Calu3 (cell line): Measurements from ENCODE around the gene SHISAL2B. TPM values are rescaled to one million over a fixed set of nuclear protein-coding genes. Genes with fewer than 3 reads are reported as not detected.

Experiments used
- BruUV-seq: library from RNA; stranded (reverse); fragments of 400-500 nt; replicated peaks from 2 replicates; lab custom pipeline; 2021; lab: Mats Ljungman, UMichigan
- CTCF ChIA-PET: fragments of 300-600 bp; sonication (Branson Sonifier 250); formaldehyde crosslinking; loops from one replicate; lab custom pipeline; 2022; ENCODE audit warnings: antibody characterized with exemption; lab: Charles Lee
- DNase-seq: peaks from one replicate; pipeline ENCODE4 v3.0.0; 2022
- H3K27ac Mint-ChIP-seq: one replicate; pipeline ENCODE4 v1.8.0; 2022; ENCODE audit warnings: mixed read lengths; ENCODE audit not compliant: unreplicated experiment
- H3K27me3 Mint-ChIP-seq: one replicate; pipeline ENCODE4 v1.8.0; 2022; ENCODE audit warnings: mixed read lengths; ENCODE audit not compliant: unreplicated experiment
- H3K36me3 Mint-ChIP-seq: one replicate; pipeline ENCODE4 v1.8.0; 2022; ENCODE audit warnings: mild to moderate bottlenecking, moderate library complexity, mixed read lengths; ENCODE audit not compliant: insufficient read depth, unreplicated experiment
- H3K4me1 Mint-ChIP-seq: one replicate; pipeline ENCODE4 v1.8.0; 2022; ENCODE audit warnings: mild to moderate bottlenecking, low read depth, mixed read lengths; ENCODE audit not compliant: unreplicated experiment
- H3K4me3 Mint-ChIP-seq: one replicate; pipeline ENCODE4 v1.8.0; 2022; ENCODE audit warnings: mild to moderate bottlenecking, low read depth, moderate library complexity, mixed read lengths; ENCODE audit not compliant: unreplicated experiment
- H3K9me3 Mint-ChIP-seq: one replicate; pipeline ENCODE4 v1.8.0; 2022; ENCODE audit warnings: low read depth, mixed read lengths; ENCODE audit not compliant: unreplicated experiment
- intact Hi-C: fragments of 100-400 bp; cut with micrococcal nuclease; formaldehyde crosslinking; loops from one replicate; pipeline ENCODE4 v1.10.0; 2022; ENCODE audit not compliant: unreplicated experiment
- total RNA-seq: library from RNA; stranded (reverse); gene quantifications from 2 replicates; pipeline ENCODE4 v1.2.3, GENCODE V29; 2022
- TF ChIP-seq, protein P1 (sequence below): fragments of 200-600 bp; IDR thresholded peaks from one replicate; pipeline ENCODE4 v1.8.0; 2022; ENCODE audit warnings: antibody characterized with exemption; ENCODE audit not compliant: unreplicated experiment

The SHISAL2B gene
- total RNA-seq, 1 experiment from 2014 or later: not detected

DNA sequence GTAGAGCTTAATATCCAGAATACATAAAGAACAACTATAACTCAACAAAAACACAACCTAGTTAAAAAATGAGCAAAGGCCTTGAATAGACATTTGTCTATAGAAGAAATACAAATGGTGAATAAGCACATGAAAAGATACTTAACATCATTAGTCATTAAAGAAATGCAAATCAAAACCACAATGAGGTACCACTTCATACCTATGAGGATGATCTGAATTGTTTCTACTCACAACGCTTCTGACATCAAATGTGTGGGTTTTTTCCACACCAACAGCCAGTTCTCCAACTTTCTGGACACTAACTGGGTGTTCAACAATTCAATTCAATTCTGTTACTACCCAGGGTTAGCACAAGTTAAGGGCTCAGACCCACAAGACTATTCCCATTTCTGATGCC lies 56.1 kb downstream of the SHISAL2B start:
- H3K4me3 Mint-ChIP-seq: no peak overlapping the region
- no peaks in the 10 kb centered on the region for H3K27me3 Mint-ChIP-seq
- CTCF ChIA-PET: no interaction called here
- H3K36me3 Mint-ChIP-seq: no peaks in the 10 kb centered on the region
- no peak overlapping the region for H3K27ac Mint-ChIP-seq
- no peaks in the 10 kb centered on the region for H3K9me3 Mint-ChIP-seq
- intact Hi-C loops: no loop called here
- no TSS peak for BruUV-seq
- DNase-seq: no peak
- TF ChIP-seq, protein P1, sequence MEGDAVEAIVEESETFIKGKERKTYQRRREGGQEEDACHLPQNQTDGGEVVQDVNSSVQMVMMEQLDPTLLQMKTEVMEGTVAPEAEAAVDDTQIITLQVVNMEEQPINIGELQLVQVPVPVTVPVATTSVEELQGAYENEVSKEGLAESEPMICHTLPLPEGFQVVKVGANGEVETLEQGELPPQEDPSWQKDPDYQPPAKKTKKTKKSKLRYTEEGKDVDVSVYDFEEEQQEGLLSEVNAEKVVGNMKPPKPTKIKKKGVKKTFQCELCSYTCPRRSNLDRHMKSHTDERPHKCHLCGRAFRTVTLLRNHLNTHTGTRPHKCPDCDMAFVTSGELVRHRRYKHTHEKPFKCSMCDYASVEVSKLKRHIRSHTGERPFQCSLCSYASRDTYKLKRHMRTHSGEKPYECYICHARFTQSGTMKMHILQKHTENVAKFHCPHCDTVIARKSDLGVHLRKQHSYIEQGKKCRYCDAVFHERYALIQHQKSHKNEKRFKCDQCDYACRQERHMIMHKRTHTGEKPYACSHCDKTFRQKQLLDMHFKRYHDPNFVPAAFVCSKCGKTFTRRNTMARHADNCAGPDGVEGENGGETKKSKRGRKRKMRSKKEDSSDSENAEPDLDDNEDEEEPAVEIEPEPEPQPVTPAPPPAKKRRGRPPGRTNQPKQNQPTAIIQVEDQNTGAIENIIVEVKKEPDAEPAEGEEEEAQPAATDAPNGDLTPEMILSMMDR: no peak
- no peaks in the 10 kb centered on the region for H3K4me1 Mint-ChIP-seq

DNA sequence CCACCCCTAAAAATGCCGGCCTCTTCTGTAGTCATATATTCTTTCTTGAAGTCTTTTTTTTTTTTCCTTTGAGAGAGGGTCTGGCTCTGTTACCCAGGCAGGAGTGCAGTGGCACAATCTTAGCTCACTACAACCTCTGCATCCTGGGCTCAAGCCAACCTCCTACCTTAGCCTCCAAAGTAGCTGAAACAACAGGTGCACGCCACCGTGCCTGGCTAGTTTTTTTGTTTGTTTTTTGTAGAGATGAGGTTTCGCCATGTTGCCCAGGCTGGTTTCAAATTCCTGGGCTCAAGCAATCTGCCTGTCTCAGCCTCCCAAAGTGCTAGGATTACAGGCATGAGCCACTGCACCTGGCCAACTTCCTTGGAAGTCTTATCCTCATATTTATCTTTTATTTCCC lies 59.1 kb downstream of the SHISAL2B start:
- H3K4me1 Mint-ChIP-seq: no peaks in the 10 kb centered on the region
- no peak overlapping the region for H3K4me3 Mint-ChIP-seq
- H3K36me3 Mint-ChIP-seq: no peaks in the 10 kb centered on the region
- no peak for DNase-seq
- TF ChIP-seq, protein P1: no peak
- intact Hi-C loops: no loop called here
- no peak overlapping the region for H3K27ac Mint-ChIP-seq
- no TSS peak for BruUV-seq
- CTCF ChIA-PET: no interaction called here
- H3K9me3 Mint-ChIP-seq: no peaks in the 10 kb centered on the region
- H3K27me3 Mint-ChIP-seq: no peaks in the 10 kb centered on the region

DNA sequence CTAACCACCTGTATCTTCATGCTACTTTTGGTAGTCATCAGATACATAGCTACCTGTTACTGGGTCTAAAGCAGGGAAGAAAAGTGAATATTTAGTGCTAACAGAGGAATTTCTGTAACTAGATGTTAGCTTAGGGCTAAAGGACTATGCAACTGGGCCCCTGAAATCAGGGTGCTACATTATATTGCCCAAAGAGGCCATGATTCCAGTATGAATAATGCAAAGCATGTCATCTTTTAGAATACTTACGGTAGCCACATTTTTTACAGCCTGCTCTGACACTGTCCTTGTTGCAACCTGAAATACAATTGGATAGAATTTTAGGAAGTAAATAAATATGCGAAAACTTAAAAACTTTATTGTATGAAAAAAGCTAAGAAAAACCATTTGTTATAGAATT lies 63.8 kb downstream of the SHISAL2B start:
- no peak overlapping the region for H3K27ac Mint-ChIP-seq
- BruUV-seq: no TSS peak
- TF ChIP-seq, protein P1: no peak
- no peak overlapping the region for H3K4me3 Mint-ChIP-seq
- no peaks in the 10 kb centered on the region for H3K27me3 Mint-ChIP-seq
- intact Hi-C loops: no loop called here
- H3K36me3 Mint-ChIP-seq: no peaks in the 10 kb centered on the region
- no peaks in the 10 kb centered on the region for H3K9me3 Mint-ChIP-seq
- H3K4me1 Mint-ChIP-seq: no peaks in the 10 kb centered on the region
- DNase-seq: no peak
- CTCF ChIA-PET: no interaction called here

DNA sequence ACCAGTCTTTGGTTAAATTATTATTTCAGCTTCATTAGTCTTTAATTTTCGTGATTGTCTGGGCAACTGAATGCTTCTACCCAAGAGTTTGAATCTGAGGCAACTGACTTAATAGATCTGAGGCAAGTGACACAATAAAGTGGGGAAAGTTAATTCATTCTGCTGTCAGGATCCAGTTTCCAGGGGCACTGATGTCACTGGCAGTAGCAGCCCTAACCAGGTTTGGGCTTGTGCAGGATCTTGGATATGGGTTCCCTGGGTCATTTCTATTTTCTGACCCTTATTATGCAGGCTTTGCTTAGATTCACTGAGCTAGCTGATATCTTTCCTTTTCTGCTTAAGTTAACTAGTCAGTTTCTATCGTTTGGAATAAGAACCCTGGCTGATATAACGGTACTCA lies 68.6 kb downstream of the SHISAL2B start:
- TF ChIP-seq, protein P1: no peak
- no peaks in the 10 kb centered on the region for H3K9me3 Mint-ChIP-seq
- H3K27me3 Mint-ChIP-seq: no peaks in the 10 kb centered on the region
- no peaks in the 10 kb centered on the region for H3K36me3 Mint-ChIP-seq
- no peak overlapping the region for H3K27ac Mint-ChIP-seq
- CTCF ChIA-PET: interaction anchor here (0.5 kb wide), 1 partner anchor 100 kb away, joined by 3 read pairs; no protein-coding TSS in a partner anchor
- intact Hi-C loops: no loop called here
- H3K4me3 Mint-ChIP-seq: no peak overlapping the region
- no peaks in the 10 kb centered on the region for H3K4me1 Mint-ChIP-seq
- DNase-seq: no peak
- BruUV-seq: no TSS peak
